H9 (cell line): ENCODE results near the gene EFNA5. TPM values are rescaled to one million over a fixed set of nuclear protein-coding genes. Genes with fewer than 3 reads are reported as not detected.

ENCODE experiments used
- DNase-seq: peaks from one replicate; pipeline ENCODE4 v3.0.0-alpha.2; 2017
- H2AFZ ChIP-seq: one replicate; pipeline ENCODE4 v1.6.1; 2013; ENCODE audit warnings: mild to moderate bottlenecking, low read length, control low read depth, moderate library complexity
- H2AK5ac ChIP-seq: 2 replicates; pipeline ENCODE4 v1.6.1; 2013; ENCODE audit warnings: low read length, control low read depth, mixed read lengths; ENCODE audit not compliant: insufficient read length
- H2BK120ac ChIP-seq: one replicate; pipeline ENCODE4 v1.6.1; 2013; ENCODE audit warnings: low read depth, mild to moderate bottlenecking, low read length, control low read depth, inconsistent platforms; ENCODE audit not compliant: poor library complexity, severe bottlenecking
- H2BK12ac ChIP-seq: 2 replicates; pipeline ENCODE4 v1.6.1; 2013; ENCODE audit warnings: low read length, control low read depth, mixed read lengths, low read depth; ENCODE audit not compliant: insufficient read length
- H2BK15ac ChIP-seq: 2 replicates; pipeline ENCODE4 v1.6.1; 2013; ENCODE audit warnings: low read depth, low read length, control low read depth
- H2BK20ac ChIP-seq: one replicate; pipeline ENCODE4 v1.6.1; 2013; ENCODE audit warnings: low read depth, mild to moderate bottlenecking, low read length, control low read depth, inconsistent platforms; ENCODE audit not compliant: poor library complexity, severe bottlenecking
- H2BK5ac ChIP-seq: 2 replicates; pipeline ENCODE4 v1.6.1; 2013; ENCODE audit warnings: low read length, control low read depth, mixed read lengths; ENCODE audit not compliant: insufficient read length
- H3K14ac ChIP-seq: 2 replicates; pipeline ENCODE4 v1.6.1; 2013; ENCODE audit warnings: low read length, control low read depth; ENCODE audit not compliant: insufficient read depth
- H3K18ac ChIP-seq: 2 replicates; pipeline ENCODE4 v1.6.1; 2013; ENCODE audit warnings: low read depth, mild to moderate bottlenecking, mixed read lengths, low read length, control low read depth; ENCODE audit not compliant: insufficient read length
- H3K23ac ChIP-seq: 2 replicates; pipeline ENCODE4 v1.6.1; 2013; ENCODE audit warnings: low read length, control low read depth, mixed read lengths, low read depth; ENCODE audit not compliant: insufficient read length
- H3K23me2 ChIP-seq: 2 replicates; pipeline ENCODE4 v1.6.1; 2013; ENCODE audit warnings: low read depth, mild to moderate bottlenecking, mixed read lengths, low read length, control low read depth; ENCODE audit not compliant: insufficient read length, poor library complexity, severe bottlenecking
- H3K27ac ChIP-seq: 2 replicates; pipeline ENCODE4 v1.5.1; 2013; ENCODE audit warnings: low read length, control low read depth, mixed read lengths, low read depth; ENCODE audit not compliant: insufficient read length
- H3K27me3 ChIP-seq: 2 replicates; pipeline ENCODE4 v1.6.1; 2013; ENCODE audit warnings: low read length, control low read depth, inconsistent platforms; ENCODE audit not compliant: insufficient read depth
- H3K4ac ChIP-seq: 2 replicates; pipeline ENCODE4 v1.6.1; 2013; ENCODE audit warnings: low read depth, mild to moderate bottlenecking, control low read depth, inconsistent platforms, low read length, moderate library complexity
- H3K4me1 ChIP-seq: 2 replicates; pipeline ENCODE4 v1.6.1; 2013; ENCODE audit warnings: low read length, control low read depth, inconsistent platforms; ENCODE audit not compliant: insufficient read depth
- H3K4me2 ChIP-seq: 2 replicates; pipeline ENCODE4 v1.6.1; 2013; ENCODE audit warnings: low read length, control low read depth, mixed read lengths; ENCODE audit not compliant: insufficient read length, insufficient read depth
- H3K56ac ChIP-seq: 2 replicates; pipeline ENCODE4 v1.6.1; 2013; ENCODE audit warnings: low read depth, mild to moderate bottlenecking, mixed read lengths, low read length, control low read depth; ENCODE audit not compliant: insufficient read length
- H3K79me1 ChIP-seq: 2 replicates; pipeline ENCODE4 v1.6.1; 2013; ENCODE audit warnings: low read depth, mild to moderate bottlenecking, moderate library complexity, low read length, control low read depth, inconsistent platforms; ENCODE audit not compliant: insufficient read depth, poor library complexity, severe bottlenecking
- H3K79me2 ChIP-seq: 2 replicates; pipeline ENCODE4 v1.6.1; 2013; ENCODE audit warnings: low read length, control low read depth, inconsistent platforms; ENCODE audit not compliant: insufficient read depth
- H3K9ac ChIP-seq: 2 replicates; pipeline ENCODE4 v1.6.1; 2013; ENCODE audit warnings: low read length, control low read depth, mixed read lengths; ENCODE audit not compliant: insufficient read length; ENCODE audit errors: extremely low read depth
- H3K9me3 ChIP-seq: one replicate; pipeline ENCODE4 v1.6.1; 2013; ENCODE audit warnings: low read depth, low read length, inconsistent platforms; ENCODE audit not compliant: control insufficient read depth
- H3T11ph ChIP-seq: one replicate; pipeline ENCODE4 v1.6.1; 2013; ENCODE audit warnings: mild to moderate bottlenecking, low read length, control low read depth, inconsistent platforms
- H4K20me1 ChIP-seq: one replicate; pipeline ENCODE4 v1.6.1; 2013; ENCODE audit not compliant: control insufficient read depth, insufficient read length, insufficient read depth
- H4K5ac ChIP-seq: 2 replicates; pipeline ENCODE4 v1.6.1; 2013; ENCODE audit warnings: low read depth, mild to moderate bottlenecking, mixed read lengths, low read length, control low read depth; ENCODE audit not compliant: insufficient read length
- H4K8ac ChIP-seq: replicated peaks from 2 replicates; pipeline ENCODE4 v1.6.1; 2013; ENCODE audit warnings: low read length, control low read depth, mixed read lengths, low read depth; ENCODE audit not compliant: insufficient read length
- H4K91ac ChIP-seq: 2 replicates; pipeline ENCODE4 v1.6.1; 2013; ENCODE audit warnings: low read depth, mild to moderate bottlenecking, moderate library complexity, mixed read lengths, low read length, control low read depth; ENCODE audit not compliant: insufficient read length
- H3K27ac Mint-ChIP-seq, 3 experiments: 2 replicates in 2 of 3; 3 replicates in 1 of 3; pipeline ENCODE4 v1.8.0; 2020 to 2021; ENCODE audit warnings: mixed read lengths in 3 of 3, mild to moderate bottlenecking in 1 of 3, moderate library complexity in 1 of 3
- H3K27me3 Mint-ChIP-seq: 2 replicates; pipeline ENCODE4 v1.8.0; 2021; ENCODE audit warnings: low read depth, mild to moderate bottlenecking, moderate library complexity, mixed read lengths
- H3K36me3 Mint-ChIP-seq, 3 experiments: 2 replicates in 2 of 3; 3 replicates in 1 of 3; pipeline ENCODE4 v1.8.0; 2020 to 2021; ENCODE audit warnings: low read depth in 3 of 3, mixed read lengths in 3 of 3; ENCODE audit not compliant: insufficient read depth in 1 of 3
- H3K4me1 Mint-ChIP-seq, 2 experiments: 2 replicates each; pipeline ENCODE4 v1.8.0; 2020; ENCODE audit warnings: mixed read lengths in 2 of 2
- H3K4me3 Mint-ChIP-seq, 2 experiments: 2 replicates in 1 of 2; 3 replicates in 1 of 2; pipeline ENCODE4 v1.8.0; 2020 to 2021; ENCODE audit warnings: mild to moderate bottlenecking in 2 of 2, mixed read lengths in 2 of 2, moderate library complexity in 1 of 2
- H3K9me3 Mint-ChIP-seq, 2 experiments: 2 replicates in 1 of 2; 3 replicates in 1 of 2; pipeline ENCODE4 v1.8.0; 2020; ENCODE audit warnings: mild to moderate bottlenecking in 2 of 2, mixed read lengths in 2 of 2, moderate library complexity in 1 of 2
- CTCF ChIP-seq: fragments of 200-600 bp; sonication (generic); conservative IDR thresholded peaks from 3 replicates; pipeline ENCODE4 v1.8.0; 2021; ENCODE audit warnings: antibody characterized with exemption, mild to moderate bottlenecking
- WGBS: extraction: QIAGEN DNeasy Blood & Tissue Kit; methylation state at CpG from one replicate; pipeline ENCODE4 v1.1.7; 2013; ENCODE audit warnings: missing lambda C conversion rate, low lambda C conversion rate, mixed read lengths; ENCODE audit not compliant: insufficient read length; ENCODE audit errors: extremely low coverage; 5-methylcytosine and 5-hydroxymethylcytosine counted together
- total RNA-seq: library from RNA; stranded (reverse); gene quantifications from 2 replicates; pipeline ENCODE4 v1.2.1, GENCODE V29; 2021

EFNA5 gene
- total RNA-seq, 1 experiment from 2014 or later: 20.4 TPM

- Mint-ChIP-seq H3K4me1 (peaks cover 56 to 63% of the 10 kb centered on the region in 2 experiments), H3K9me3 (no peaks in the 10 kb centered on the region), H3K36me3 (no peaks in the 10 kb centered on the region), H3K27me3 (no peaks in the 10 kb centered on the region), H3K4me3 (no peak overlapping the region), H3K27ac (no peak overlapping the region)
- no peak overlapping the region for H3K56ac ChIP-seq
- no peaks in the 10 kb centered on the region; the same call in 1 of the 2 replicates for H3K79me2 ChIP-seq
- no peak overlapping the region for H2BK120ac ChIP-seq
- no peaks in the 10 kb centered on the region for H3K4me1 ChIP-seq
- no peak overlapping the region for H2BK5ac ChIP-seq
- H3K9ac ChIP-seq: no peak overlapping the region
- H4K20me1 ChIP-seq: no peaks in the 10 kb centered on the region
- H2AK5ac ChIP-seq: no peak overlapping the region
- no peak overlapping the region for H2AFZ ChIP-seq
- H3K23ac ChIP-seq: no peak overlapping the region
- H3K18ac ChIP-seq: no peak overlapping the region
- H2BK12ac ChIP-seq: no peak overlapping the region
- no peak overlapping the region for H2BK15ac ChIP-seq
- H4K91ac ChIP-seq: no peak overlapping the region
- H4K5ac ChIP-seq: no peak overlapping the region
- no peak overlapping the region for H3K14ac ChIP-seq
- H3K9me3 ChIP-seq: no peaks in the 10 kb centered on the region
- no peak overlapping the region for H3K4me2 ChIP-seq
- H3K27ac ChIP-seq: no peak overlapping the region
- TF ChIP-seq CTCF: no peak
- H3T11ph ChIP-seq: no peak overlapping the region
- H4K8ac ChIP-seq: no peak overlapping the region
- no peak for DNase-seq
- H3K79me1 ChIP-seq: no peaks in the 10 kb centered on the region
- H3K27me3 ChIP-seq: no peaks in the 10 kb centered on the region
- H3K4ac ChIP-seq: no peak overlapping the region
- H3K23me2 ChIP-seq: no peaks in the 10 kb centered on the region
- WGBS: no CpG with 5 or more reads among the region's 6 CpGs
- no peak overlapping the region for H2BK20ac ChIP-seq
Observed at GRCh38 chr5:107603349-107603748, 67.4 kb downstream of the EFNA5 start.
